HFF-Myc (cell line): ENCODE measurements around the gene SMG7.

Source experiments
- DNase-seq: peaks from one replicate; pipeline ENCODE4 v3.0.0-alpha.2; 2011; ENCODE audit warnings: low read depth; ENCODE audit errors: extremely low read depth
- H3K4me3 ChIP-seq: replicated peaks from 2 replicates; pipeline ENCODE4 v1.5.1; 2011; ENCODE audit warnings: low read depth, mild to moderate bottlenecking, control low read depth, low read length
- CTCF ChIP-seq: IDR thresholded peaks from 2 replicates; pipeline ENCODE4 v1.5.1; 2012; ENCODE audit warnings: mild to moderate bottlenecking, low read depth, low read length, control low read depth; ENCODE audit errors: missing control alignments

Gene SMG7

GRCh38 chr1:183553331-183553730 lies 81.0 kb downstream of the SMG7 start:
- DNase-seq: no peak
- TF ChIP-seq CTCF: no peak
- H3K4me3 ChIP-seq: no peak overlapping the region

- H3K4me3 ChIP-seq: no peak overlapping the region
- TF ChIP-seq CTCF: no peak
- no peak for DNase-seq
Observed at GRCh38 chr1:183553764-183554163, 81.5 kb downstream of the SMG7 start.

GRCh38 chr1:183554577-183554976 lies 82.3 kb downstream of the SMG7 start:
- no peak overlapping the region for H3K4me3 ChIP-seq
- no peak for DNase-seq
- TF ChIP-seq CTCF: no peak

- TF ChIP-seq CTCF: no peak
- DNase-seq: no peak
- H3K4me3 ChIP-seq: no peak overlapping the region
Observed at GRCh38 chr1:183559061-183559460, 86.8 kb downstream of the SMG7 start.

- no peak overlapping the region for H3K4me3 ChIP-seq
- DNase-seq: no peak
- no peak for TF ChIP-seq CTCF
Observed at GRCh38 chr1:183562701-183563100, 90.4 kb downstream of the SMG7 start.

- no peak overlapping the region for H3K4me3 ChIP-seq
- no peak for TF ChIP-seq CTCF
- no peak for DNase-seq
Observed at GRCh38 chr1:183565261-183565660, 93.0 kb downstream of the SMG7 start.

DNA sequence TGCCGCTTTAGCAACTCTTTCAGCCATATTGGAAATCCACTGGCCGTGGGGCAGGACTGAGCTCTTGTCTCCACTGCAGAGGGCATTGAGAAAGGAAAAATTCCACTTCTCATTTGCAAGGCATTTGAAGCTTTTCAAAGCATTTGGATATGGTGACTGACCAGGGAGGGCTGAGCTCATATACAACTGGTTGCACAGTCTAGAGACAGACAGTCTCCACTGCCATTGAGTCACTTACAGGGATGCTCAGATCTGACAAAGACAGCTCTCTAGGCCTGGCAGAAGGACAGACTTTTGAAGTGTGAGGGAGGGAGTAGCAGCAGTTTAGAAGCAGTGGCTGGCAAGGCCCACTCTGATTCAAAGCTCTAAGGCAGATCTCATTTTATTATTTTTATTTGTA lies 93.7 kb downstream of the SMG7 start:
- H3K4me3 ChIP-seq: no peak overlapping the region

More for the DNA sequence above, 93.7 kb downstream of the SMG7 start:
- DNase-seq: no peak
- TF ChIP-seq CTCF: no peak
